Frontal cortex (tissue), 4 donors: ENCODE data around the gene ZBTB7C. TPM values are rescaled to one million over a fixed set of nuclear protein-coding genes. Genes with fewer than 3 reads are reported as not detected.

Source experiments
- DNase-seq, 2 donors: peaks; one replicate each; pipeline ENCODE4 v3.0.0; 2012; ENCODE audit warnings: low spot score in 2 of 2
- FAIRE-seq: peaks from 2 replicates; lab custom pipeline; 2012; peaks lifted over from hg19 to GRCh38; lab: Jason Lieb, UNC
- total RNA-seq: library from RNA; depleted of rRNA; stranded (reverse); fragments of >200 nt; gene quantifications from one replicate; pipeline ENCODE4 v1.2.3, GENCODE V29; 2014
- donor health status: control.
- donor health status: control.
- donor health status: control.

Gene ZBTB7C
- total RNA-seq, 1 donor from 2014 or later = 1.6 TPM

DNA sequence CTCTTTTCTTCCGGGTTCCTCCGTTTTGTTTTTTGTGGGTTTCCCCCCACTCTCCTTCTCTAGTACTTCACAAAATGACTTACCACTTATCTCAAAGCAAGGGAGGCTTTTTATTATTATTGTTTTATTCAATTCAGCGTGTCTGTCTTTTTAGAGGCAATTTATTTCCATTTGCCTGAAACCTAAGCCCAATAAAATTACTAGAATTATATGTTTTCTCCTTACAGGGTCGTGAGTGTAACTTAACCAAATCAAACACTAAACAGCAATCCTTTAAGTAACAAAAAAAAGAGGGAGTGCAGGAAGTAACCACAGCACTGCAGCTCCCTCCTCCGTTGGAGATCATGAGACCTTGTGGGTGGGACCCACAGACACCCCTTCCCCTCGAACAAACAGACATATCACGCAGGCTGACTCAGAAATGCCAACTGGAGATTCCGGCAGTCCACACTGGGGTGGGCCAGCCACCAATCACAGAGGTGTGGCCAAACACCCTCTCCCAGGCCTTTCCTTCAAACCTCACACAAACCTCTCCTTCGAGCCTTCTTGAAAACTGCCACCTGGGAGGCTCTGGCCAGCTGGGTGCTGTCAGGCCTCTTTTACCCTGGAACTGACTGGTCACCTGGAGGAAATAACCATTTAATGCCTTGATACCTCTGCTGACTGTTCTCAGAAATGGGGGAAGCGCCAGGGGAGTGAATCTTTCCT is 271.7 kb downstream of the ZBTB7C start:
- FAIRE-seq (no peak), DNase-seq (no peak)

DNA sequence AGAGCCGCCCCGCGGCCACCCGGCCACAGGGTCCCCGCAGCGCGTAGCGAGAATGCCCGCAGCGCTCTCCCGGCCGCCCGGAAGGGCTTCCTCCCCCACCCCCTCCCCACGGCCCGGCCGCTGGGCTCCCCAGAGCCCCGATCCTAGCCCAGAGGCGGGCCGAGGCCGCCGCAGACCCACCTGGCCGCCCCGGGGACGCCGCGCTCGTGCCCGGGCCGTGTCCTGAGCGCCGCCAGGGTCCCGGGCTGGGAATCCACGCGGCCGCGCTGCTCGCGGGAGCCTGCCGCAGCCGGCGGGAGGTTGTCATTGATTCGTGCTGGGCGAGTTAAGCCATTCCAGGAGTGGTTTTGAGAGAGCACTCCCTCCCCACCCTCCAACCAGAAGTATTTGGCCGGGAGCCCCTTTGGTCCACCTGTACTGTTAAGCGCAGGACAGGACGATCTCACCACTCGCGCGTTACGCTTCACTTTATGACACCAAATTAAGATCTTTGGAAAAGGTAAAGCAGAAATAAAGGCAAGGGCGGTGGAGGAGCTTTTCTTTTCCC is 272.3 kb downstream of the ZBTB7C start:
- no peak for FAIRE-seq
- DNase-seq = peak in 1 of 2 donors; percentile 56

GRCh38 chr18:48136051-48136826 is 272.9 kb downstream of the ZBTB7C start:
- DNase-seq (peak; percentile 48 to 53), FAIRE-seq (no peak)

- DNase-seq (no peak), FAIRE-seq (no peak)
These were observed 273.7 kb downstream of the ZBTB7C start for GRCh38 chr18:48135436-48135966.

DNA sequence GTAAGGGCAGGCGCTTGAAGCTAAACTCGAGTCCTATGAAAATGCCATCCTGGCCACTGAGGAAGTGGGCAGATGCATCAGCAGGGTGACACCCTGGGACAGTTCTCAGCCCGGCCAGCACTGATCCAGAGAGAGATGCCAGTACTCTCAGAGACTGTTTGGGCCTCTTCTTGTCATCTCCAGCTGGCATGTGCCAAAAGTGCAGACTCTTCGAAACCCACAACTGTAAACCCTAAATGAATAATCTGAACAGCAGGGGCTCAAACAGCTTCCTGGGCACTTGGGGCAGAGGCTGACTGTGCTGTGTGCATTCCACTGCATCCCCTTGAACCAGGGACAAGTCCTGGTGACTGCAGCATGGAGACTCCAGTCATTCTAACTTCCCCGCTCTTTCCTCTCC is 274.6 kb downstream of the ZBTB7C start:
- FAIRE-seq (no peak), DNase-seq (no peak)

- peak in 1 of 2 donors; percentile 39 for DNase-seq
These were observed 275.4 kb downstream of the ZBTB7C start for GRCh38 chr18:48133671-48134251.

GRCh38 chr18:48132797-48133655 is 276.2 kb downstream of the ZBTB7C start:
- DNase-seq (no peak), FAIRE-seq (no peak)

More at GRCh38 chr18:48133671-48134251, 275.4 kb downstream of the ZBTB7C start:
- no peak for FAIRE-seq

DNA sequence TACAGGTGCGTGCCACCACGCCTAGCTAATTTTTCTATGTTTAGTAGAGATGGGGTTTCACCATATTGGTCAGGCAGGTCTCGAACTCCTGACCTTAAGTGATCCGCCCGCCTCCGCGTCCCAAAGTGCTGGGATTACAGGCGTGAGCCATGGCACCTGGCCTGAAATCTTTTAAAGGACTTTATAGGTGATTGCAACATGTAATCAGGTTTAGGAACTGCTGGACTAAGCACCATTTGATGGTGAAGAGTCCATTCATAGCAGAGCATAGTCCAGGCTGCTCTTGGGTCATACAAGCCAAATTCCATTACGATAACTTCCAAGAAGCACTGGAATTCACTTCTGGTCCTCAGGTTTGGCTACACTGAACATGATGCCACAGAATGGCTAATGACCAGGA is 278.1 kb downstream of the ZBTB7C start:
- FAIRE-seq (no peak), DNase-seq (no peak)

DNA sequence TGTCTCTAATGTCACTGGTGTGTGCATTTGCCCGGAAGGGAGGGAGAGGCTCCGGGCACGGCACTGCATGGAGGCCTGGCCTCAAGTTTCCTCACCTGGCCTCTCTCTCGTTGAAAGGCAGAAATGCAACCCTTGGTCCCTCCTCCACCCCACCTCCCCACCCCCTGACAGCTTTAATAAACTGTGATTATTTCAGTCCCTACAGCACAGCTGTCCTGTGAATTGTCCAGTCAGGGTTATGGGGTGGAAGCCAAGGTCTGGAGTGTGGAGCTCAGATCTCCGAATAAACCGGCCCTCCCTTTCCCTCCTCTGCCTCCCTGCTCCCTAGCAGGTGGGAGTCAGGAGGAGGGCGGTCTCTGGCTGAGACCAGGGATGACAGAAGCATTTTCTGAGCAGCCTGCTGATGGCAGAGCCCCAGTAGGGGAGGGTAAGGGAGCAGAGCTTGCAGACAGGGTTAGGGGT is 279.5 kb downstream of the ZBTB7C start:
- FAIRE-seq = no peak
- no peak for DNase-seq

DNA sequence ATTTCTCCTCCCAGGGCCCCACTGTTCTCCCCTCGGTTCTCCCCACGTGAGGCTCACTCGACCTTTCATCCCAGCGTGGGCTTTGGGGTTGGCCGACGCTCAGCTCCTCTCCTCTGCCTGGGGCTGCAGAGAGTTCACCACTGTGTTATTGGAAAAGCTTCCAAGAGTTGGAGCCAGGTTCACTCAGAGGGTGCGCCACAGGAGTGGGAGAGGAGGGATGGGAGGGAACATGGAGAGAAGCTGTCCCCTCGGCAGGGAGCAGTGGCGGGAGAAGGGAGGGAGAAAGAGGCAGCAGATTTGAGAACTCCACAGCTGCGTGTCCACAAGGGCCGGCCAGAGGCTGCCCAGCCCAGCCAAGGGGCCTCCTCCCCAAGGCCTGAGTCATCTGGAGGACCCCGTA is 281.6 kb downstream of the ZBTB7C start:
- FAIRE-seq = no peak
- no peak for DNase-seq

GRCh38 chr18:48126240-48126639 is 282.9 kb downstream of the ZBTB7C start:
- FAIRE-seq = no peak
- no peak for DNase-seq

GRCh38 chr18:48125724-48126123 is 283.5 kb downstream of the ZBTB7C start:
- FAIRE-seq = no peak
- DNase-seq = no peak

- FAIRE-seq (no peak), DNase-seq (no peak)
These were observed 284.1 kb downstream of the ZBTB7C start for GRCh38 chr18:48124857-48125626.

DNA sequence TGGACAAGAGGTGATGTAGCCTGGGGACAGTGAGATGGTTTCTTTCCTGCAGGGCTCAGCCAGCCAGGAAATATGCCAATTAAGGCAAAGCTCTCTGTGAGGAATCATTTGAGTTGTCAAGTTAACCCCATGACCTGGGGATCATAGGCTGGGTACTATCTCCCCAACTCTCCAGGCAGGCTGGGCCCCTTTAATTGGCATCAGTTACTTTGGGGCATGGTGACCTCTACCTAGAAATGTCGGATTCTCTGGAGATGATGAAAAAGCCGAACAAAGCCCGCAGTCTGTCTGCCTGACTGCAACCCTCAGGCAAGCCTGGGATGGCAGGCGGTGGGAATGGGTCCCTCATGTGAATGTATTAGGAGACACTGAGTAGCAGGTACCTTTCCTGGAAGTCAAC is 285.2 kb downstream of the ZBTB7C start:
- FAIRE-seq (no peak), DNase-seq (no peak)

DNA sequence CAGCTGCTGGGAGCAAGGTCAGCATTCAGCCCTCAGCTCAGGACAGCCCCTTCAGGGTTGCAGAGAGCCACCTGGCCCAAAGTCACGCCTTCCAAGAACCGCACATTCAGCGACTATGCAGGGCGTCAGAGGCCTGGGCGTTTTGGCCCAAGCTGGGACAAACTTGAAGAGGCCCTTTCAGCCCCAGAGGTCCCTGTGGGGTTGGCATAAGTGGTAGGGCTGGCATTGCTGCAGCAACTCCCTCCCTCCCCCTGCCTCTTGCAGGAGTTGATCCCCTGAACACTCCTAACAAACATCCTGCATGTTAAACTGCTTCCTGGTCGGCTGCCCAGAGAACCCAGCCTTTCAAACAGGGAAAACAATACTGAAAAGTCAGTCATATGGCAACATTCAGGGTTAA is 285.9 kb downstream of the ZBTB7C start:
- no peak for DNase-seq
- FAIRE-seq = no peak

DNA sequence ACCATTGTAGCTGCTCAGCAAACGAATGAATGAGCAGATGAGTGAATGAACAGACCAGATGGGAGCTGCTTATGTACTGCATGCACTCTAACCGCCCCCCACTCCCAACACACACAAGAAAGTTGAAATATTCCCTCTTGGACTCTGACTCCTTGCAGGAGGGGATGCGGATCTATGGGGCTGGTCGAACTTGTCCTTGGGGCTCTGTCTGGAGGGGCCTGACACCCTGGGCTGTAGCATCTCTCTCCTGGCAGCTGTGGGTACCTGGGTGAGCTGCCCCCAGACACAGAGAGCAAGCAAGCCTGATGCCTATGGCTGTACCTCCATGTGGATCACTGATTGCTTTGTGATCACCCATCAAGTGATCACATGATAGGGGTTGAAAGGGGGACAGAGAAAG is 286.4 kb downstream of the ZBTB7C start:
- no peak for FAIRE-seq
- DNase-seq = no peak

DNA sequence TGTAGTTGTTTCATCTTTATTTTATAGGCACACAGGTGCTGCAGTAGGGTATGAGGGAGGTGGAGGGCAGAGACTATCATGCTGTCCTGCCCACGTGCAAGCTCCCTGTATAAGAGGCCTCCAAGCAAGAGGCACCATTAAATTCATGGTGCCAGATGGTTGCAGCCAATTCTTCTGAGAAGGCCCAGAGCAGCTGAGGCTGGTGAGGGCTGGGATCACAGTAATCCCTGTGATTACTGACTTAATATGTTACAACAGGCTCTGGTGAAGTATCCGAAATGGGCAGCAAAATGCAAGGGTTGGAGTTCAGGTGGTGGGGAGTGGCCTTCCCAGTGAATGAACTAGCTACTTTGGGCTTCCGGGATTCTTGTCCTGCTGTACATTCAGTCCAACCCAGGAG is 286.8 kb downstream of the ZBTB7C start:
- FAIRE-seq (no peak), DNase-seq (no peak)

- FAIRE-seq (no peak), DNase-seq (no peak)
These were observed 287.4 kb downstream of the ZBTB7C start for GRCh38 chr18:48121752-48122151.

GRCh38 chr18:48119204-48119603 is 290.0 kb downstream of the ZBTB7C start:
- FAIRE-seq = no peak
- no peak for DNase-seq
